ENCODE results near the gene P2RX3.

Gene P2RX3

DNA sequence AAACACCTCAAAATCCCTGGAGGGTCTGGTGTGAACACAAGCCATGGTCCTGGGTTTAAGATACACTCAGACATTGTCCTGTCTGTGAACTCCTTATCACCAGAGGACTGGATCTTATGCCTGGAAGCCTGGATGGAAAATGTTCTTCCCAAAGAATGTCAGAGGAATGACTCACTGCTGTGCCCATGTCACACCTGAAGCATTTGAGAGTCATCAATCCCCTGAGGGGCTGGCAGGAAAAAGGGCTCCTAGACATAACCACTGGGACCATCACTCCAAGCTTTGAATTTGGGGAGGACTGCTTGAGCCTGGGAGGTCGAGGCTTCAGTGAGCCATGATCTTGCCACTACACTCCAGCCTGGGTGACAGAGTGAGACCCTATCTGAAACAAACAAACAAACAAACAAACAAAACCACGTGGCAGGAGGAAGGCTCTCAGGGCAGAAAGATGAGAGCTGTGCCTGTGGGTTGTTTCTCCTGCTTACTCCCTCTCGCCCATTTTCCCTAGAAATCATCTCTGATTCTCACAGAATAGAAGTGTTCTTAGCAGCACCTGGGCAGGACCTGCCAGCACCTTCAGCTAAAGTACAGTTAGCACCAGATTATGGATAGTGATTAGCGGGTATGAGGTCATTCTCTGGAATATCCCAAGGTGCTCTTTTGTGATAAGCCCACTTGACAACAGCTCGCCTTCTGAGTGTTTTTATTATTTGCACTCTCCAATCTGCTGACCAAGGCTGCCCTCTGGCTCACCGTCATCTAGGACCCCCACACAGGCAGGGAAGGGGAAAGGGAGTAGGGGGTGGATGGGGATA is 64.2 kb downstream of the P2RX3 start:
- TF ChIP-seq, protein P1, sequence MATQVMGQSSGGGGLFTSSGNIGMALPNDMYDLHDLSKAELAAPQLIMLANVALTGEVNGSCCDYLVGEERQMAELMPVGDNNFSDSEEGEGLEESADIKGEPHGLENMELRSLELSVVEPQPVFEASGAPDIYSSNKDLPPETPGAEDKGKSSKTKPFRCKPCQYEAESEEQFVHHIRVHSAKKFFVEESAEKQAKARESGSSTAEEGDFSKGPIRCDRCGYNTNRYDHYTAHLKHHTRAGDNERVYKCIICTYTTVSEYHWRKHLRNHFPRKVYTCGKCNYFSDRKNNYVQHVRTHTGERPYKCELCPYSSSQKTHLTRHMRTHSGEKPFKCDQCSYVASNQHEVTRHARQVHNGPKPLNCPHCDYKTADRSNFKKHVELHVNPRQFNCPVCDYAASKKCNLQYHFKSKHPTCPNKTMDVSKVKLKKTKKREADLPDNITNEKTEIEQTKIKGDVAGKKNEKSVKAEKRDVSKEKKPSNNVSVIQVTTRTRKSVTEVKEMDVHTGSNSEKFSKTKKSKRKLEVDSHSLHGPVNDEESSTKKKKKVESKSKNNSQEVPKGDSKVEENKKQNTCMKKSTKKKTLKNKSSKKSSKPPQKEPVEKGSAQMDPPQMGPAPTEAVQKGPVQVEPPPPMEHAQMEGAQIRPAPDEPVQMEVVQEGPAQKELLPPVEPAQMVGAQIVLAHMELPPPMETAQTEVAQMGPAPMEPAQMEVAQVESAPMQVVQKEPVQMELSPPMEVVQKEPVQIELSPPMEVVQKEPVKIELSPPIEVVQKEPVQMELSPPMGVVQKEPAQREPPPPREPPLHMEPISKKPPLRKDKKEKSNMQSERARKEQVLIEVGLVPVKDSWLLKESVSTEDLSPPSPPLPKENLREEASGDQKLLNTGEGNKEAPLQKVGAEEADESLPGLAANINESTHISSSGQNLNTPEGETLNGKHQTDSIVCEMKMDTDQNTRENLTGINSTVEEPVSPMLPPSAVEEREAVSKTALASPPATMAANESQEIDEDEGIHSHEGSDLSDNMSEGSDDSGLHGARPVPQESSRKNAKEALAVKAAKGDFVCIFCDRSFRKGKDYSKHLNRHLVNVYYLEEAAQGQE (IDR thresholded peaks at IDR 0.05; ENCODE audit: low read depth), result no peak
- no peak for TF ChIP-seq EGR1 (IDR thresholded peaks at IDR 0.05)
- TF ChIP-seq NFIC (IDR thresholded peaks at IDR 0.05), result no peak
- TF ChIP-seq CREB1 (IDR thresholded peaks at IDR 0.05; ENCODE audit: low read depth), result no peak
- TF ChIP-seq TEAD4 (IDR thresholded peaks at IDR 0.05), result no peak
- TF ChIP-seq, protein P2, sequence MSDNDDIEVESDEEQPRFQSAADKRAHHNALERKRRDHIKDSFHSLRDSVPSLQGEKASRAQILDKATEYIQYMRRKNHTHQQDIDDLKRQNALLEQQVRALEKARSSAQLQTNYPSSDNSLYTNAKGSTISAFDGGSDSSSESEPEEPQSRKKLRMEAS (IDR thresholded peaks at IDR 0.05), result no peak
- TF ChIP-seq, protein P3, sequence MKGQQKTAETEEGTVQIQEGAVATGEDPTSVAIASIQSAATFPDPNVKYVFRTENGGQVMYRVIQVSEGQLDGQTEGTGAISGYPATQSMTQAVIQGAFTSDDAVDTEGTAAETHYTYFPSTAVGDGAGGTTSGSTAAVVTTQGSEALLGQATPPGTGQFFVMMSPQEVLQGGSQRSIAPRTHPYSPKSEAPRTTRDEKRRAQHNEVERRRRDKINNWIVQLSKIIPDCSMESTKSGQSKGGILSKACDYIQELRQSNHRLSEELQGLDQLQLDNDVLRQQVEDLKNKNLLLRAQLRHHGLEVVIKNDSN (IDR thresholded peaks at IDR 0.05), result no peak
- TF ChIP-seq TAF1 (IDR thresholded peaks at IDR 0.05; ENCODE audit: low read depth), result no peak
- no peak for TF ChIP-seq CEBPB (IDR thresholded peaks at IDR 0.05)
- TF ChIP-seq EP300 (IDR thresholded peaks at IDR 0.05; ENCODE audit: borderline replicate concordance), result no peak
- TF ChIP-seq ZBTB7A (IDR thresholded peaks at IDR 0.05; ENCODE audit: low read depth), result no peak
- TF ChIP-seq TCF12 (IDR thresholded peaks at IDR 0.05; ENCODE audit: low read depth), result no peak

DNA sequence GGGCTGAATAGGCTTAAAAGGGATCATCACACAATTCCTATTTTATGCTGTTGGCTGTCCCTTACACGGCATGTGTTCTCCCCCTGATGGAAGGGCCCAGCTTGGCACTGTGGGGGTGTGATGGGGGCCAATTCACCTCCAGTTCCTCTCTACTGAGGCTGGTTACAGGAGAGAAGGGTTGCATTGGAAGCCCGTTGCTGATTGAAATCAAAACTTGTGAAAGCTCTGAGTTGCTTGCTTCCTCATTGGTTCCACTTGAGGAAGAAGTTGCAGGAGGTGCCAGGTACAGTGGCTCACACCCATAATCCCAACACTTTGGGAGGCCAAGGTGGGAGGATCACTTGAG is 65.6 kb downstream of the P2RX3 start:
- TF ChIP-seq TAF1 (IDR thresholded peaks at IDR 0.05; ENCODE audit: low read depth) (no peak), CREB1 (IDR thresholded peaks at IDR 0.05; ENCODE audit: low read depth) (no peak), NFIC (IDR thresholded peaks at IDR 0.05) (no peak), TEAD4 (IDR thresholded peaks at IDR 0.05) (no peak), EGR1 (IDR thresholded peaks at IDR 0.05) (no peak)

DNA sequence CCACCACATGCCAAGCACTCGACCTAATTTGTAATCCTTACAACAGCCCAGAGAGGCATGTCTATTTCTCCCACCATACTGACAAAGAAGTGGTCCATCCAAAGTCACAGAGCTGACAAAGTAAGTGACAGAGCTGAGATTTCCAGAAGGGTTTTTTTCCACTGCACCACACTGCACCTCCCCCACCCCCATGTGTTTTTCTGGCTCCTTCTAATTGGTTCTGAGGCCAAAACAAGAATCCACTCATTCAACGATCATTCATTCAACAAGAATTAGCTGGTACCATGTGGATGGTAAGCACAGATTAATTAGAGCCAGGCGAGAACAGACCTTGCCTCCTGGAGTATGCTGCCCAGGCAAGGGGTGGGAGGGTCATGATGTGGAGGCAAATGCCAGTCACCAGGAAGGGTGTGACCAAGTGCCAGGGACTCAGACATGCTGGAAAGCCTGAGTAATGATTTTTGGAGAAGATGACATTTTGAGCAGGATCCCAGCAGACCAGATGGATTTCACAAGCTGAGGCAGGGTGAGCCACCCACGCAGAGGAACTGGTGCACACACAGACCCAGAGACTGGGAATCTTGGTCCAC is 67.2 kb downstream of the P2RX3 start:
- TF ChIP-seq NFIC (IDR thresholded peaks at IDR 0.05) (no peak), FOXM1 (IDR thresholded peaks at IDR 0.05; ENCODE audit: borderline replicate concordance, low read depth) (no peak), CEBPB (IDR thresholded peaks at IDR 0.05) (no peak), YY1 (IDR thresholded peaks at IDR 0.05; ENCODE audit: low read depth) (no peak), EP300 (IDR thresholded peaks at IDR 0.05; ENCODE audit: borderline replicate concordance) (no peak), ZBTB7A (IDR thresholded peaks at IDR 0.05; ENCODE audit: low read depth) (no peak), TAF1 (IDR thresholded peaks at IDR 0.05; ENCODE audit: low read depth) (no peak), CREB1 (IDR thresholded peaks at IDR 0.05; ENCODE audit: low read depth) (no peak), TCF12 (IDR thresholded peaks at IDR 0.05; ENCODE audit: low read depth) (no peak), TEAD4 (IDR thresholded peaks at IDR 0.05) (no peak), RAD21 (IDR thresholded peaks at IDR 0.05; ENCODE audit: low read depth) (no peak), EGR1 (IDR thresholded peaks at IDR 0.05) (no peak)
- TF ChIP-seq, protein P1 (IDR thresholded peaks at IDR 0.05; ENCODE audit: low read depth), result no peak
- TF ChIP-seq, protein P3 (IDR thresholded peaks at IDR 0.05), result no peak
- TF ChIP-seq, protein P2 (IDR thresholded peaks at IDR 0.05), result no peak

DNA sequence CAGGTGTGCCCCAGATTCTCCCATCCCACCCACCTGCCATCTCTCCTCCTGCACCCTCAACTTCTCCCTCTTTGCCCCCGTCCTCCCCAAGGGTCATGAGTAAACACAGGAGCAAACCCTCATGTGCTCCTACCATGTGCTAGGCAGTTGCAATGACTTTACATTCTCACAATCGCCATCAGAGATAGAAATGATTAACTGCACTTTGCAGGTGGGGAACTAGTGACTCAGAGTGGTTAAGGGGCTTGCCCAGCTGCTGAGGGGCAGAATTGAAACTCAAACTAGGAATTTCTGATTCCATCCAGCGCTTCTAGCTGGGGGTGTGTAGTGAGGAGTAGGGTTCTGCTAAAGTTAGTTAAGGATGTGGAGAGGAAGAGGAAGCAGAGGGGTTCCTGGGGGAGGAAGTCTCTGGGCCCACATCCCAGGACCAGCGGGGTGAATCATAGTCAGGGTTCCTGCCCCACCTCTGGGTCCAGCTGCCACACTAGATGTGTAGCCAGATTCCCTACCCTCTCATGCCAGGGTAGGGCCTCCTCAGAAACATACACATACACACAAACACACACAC is 68.3 kb downstream of the P2RX3 start:
- TF ChIP-seq TAF1 (IDR thresholded peaks at IDR 0.05; ENCODE audit: low read depth), result no peak
- TF ChIP-seq CEBPB (IDR thresholded peaks at IDR 0.05), result no peak
- no peak for TF ChIP-seq YY1 (IDR thresholded peaks at IDR 0.05; ENCODE audit: low read depth)
- TF ChIP-seq TEAD4 (IDR thresholded peaks at IDR 0.05), result no peak
- no peak for TF ChIP-seq EGR1 (IDR thresholded peaks at IDR 0.05)
- TF ChIP-seq, protein P2 (IDR thresholded peaks at IDR 0.05), result no peak
- TF ChIP-seq EP300 (IDR thresholded peaks at IDR 0.05; ENCODE audit: borderline replicate concordance), result no peak
- TF ChIP-seq, protein P3 (IDR thresholded peaks at IDR 0.05), result no peak
- no peak for TF ChIP-seq NFIC (IDR thresholded peaks at IDR 0.05)
